ENCODE results near the gene SPPL2A.

DNA sequence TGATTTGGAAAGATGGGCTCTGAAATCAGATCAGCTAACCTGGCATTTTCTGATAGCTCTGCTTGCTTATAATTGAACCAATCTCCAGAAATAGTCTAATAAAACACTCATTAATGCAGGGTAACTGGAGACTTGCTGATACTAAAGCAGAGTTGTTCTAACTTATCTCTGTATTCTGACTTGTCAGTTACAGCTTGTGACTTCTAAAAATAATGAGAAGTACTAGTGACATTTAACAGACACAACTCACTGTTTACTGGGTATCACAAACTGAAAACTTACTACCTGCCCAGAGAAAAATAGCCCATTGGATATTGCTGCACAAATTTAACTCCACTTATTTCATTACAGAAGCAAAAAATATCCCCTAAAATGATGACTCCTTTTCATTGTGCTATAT is 54.9 kb downstream of the SPPL2A start:
- TF ChIP-seq POLR2A (IDR thresholded peaks at IDR 0.05), result no peak
- TF ChIP-seq, protein P1, sequence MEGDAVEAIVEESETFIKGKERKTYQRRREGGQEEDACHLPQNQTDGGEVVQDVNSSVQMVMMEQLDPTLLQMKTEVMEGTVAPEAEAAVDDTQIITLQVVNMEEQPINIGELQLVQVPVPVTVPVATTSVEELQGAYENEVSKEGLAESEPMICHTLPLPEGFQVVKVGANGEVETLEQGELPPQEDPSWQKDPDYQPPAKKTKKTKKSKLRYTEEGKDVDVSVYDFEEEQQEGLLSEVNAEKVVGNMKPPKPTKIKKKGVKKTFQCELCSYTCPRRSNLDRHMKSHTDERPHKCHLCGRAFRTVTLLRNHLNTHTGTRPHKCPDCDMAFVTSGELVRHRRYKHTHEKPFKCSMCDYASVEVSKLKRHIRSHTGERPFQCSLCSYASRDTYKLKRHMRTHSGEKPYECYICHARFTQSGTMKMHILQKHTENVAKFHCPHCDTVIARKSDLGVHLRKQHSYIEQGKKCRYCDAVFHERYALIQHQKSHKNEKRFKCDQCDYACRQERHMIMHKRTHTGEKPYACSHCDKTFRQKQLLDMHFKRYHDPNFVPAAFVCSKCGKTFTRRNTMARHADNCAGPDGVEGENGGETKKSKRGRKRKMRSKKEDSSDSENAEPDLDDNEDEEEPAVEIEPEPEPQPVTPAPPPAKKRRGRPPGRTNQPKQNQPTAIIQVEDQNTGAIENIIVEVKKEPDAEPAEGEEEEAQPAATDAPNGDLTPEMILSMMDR (IDR thresholded peaks at IDR 0.05), result no peak
